GM21526 (cell line): ENCODE data around the gene MRC1.

Experiments
- ATAC-seq: cut with Tn5 transposase; IDR thresholded peaks from one replicate; pipeline ENCODE4 v1.9.1; 2021; ENCODE audit warnings: moderate library complexity; ENCODE audit not compliant: unreplicated experiment, low FRiP score

The MRC1 gene

DNA sequence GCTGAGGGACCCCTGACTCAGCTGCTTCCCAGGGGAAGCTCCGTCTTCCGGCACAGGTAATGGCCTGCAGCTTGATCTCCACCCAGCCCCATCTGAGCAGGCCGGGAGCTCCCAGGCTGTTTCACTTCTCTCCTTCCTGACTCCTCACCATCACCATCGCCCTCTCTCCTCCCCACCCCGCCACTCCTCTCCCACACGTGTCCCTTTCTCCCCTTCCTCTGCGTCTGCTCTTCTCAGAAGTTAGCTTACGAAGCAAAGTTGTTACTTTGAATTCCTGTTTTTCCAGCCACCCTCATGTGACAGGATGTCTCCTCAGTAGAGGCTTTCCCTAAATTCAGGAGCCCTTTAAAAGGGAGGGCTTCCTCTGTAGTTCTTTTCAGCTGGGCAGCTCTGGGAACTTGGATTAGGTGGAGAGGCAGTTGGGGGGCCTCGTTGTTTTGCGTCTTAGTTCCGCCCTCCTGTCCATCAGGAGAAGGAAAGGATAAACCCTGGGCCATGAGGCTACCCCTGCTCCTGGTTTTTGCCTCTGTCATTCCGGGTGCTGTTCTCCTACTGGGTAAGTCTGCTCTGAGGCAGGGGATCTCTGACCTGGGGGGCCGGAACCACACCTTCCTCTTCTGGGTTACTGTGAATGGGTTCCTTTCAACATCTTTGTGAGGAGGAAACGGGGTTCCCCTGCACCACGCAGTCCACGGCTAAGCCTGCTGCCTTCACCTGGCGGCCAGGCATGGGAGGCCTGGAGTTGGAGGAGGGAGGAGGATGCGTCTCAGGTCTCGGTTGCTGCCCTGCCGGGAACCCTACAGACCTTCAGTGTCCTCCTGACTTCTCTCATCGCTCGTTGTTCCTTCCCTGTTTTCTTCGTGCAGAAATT lies at the start of gene MRC1:
TSS of gene MRC1 (plus strand) at position 378 of the 871 bp plus-strand sequence. CDS start at position 496, 118 bp downstream.
- no peak for ATAC-seq

DNA sequence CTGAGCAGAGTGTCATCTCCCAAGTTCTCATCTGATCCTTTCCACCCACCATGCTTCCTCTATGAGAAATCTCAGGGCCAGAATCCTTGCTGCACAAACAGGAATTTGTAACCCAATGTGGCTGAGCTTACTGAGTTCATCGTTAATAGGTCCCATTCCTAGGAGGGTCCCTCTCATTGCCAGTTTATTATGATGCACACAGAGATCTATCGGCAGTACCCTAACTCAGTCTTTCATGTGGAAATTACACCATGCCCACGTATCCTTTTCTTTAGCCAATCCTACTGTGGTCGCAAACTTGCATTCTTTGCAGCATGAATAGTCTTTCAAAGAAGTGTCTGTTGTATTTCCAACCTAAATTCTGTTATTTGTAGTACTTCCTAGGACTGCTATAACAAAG lies 45.0 kb upstream of the MRC1 start:
- no peak for ATAC-seq

DNA sequence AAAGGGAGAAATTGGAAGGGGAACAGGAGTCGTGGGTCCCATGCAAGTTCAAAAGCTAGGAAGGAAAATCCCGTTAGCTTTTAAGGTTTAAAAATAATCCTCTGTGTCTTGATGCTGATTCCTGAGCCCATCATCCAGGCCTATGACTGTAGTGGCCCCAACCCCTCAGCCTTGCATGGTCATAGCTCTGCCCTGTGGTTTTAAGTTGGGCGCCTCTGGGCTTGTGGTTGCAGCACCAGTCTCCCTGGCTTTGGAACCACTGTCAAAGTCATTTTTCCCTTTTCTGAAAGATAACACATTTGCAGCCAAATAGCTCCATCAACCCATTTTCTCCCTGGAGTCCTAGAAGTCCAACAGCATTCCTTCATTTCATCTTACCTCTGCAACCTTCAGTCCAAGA lies 43.5 kb upstream of the MRC1 start:
- ATAC-seq = no peak

DNA sequence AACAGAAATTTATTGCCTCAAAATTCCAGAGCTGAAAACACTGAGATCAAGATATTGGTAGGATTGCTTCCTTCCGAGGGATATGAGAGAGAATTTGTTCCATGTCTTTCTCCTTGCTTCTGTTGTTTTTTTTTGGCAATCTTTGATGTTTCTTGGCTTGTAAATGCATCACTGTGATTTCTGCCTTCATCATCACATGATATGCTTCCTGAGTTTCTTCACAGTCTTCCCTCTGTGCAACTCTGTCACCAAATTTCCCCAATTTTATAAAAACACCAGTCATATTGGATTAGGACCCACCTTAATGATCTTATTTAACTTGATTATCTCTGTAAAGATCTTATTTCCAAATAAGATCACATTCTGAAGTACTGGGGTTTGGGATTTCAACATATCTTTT lies 42.4 kb upstream of the MRC1 start:
- ATAC-seq = no peak

DNA sequence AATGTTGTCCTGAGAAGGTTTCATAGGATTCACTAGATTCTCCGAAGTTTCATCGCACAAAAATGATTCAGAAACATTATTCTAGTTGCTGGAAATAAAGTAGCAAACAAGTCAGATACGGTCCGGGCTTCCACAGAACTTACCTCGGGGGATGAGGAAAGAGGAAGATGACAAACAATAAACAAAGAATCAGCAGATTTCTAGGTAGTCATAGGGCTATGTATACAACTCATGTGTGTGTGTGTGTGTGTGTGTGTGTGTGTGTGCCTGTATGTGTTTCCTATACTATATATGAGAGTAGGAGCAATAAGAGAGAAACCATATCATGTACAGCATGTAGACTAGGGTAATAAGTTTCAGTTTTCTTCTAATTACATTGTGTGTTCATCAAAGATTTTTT lies 40.7 kb upstream of the MRC1 start:
- ATAC-seq = no peak

DNA sequence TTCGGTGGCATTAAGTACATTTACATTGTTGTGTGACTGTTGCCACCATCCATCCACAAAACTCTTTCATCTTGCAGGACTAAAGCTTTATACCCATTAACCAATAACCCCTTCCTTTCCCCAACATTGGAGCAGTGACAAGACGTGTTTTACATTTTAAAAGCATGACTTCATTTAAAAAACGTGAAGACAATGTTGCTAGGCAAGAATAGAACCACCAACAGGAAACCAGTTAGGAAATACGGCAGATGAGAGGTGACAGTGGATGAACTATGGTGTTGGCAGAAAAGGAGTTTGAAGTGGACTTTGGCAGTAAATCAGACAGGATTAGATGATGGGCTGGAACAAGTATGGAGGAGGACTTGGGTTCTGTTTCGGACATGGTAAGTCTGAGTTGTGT lies 40.2 kb upstream of the MRC1 start:
- no peak for ATAC-seq

DNA sequence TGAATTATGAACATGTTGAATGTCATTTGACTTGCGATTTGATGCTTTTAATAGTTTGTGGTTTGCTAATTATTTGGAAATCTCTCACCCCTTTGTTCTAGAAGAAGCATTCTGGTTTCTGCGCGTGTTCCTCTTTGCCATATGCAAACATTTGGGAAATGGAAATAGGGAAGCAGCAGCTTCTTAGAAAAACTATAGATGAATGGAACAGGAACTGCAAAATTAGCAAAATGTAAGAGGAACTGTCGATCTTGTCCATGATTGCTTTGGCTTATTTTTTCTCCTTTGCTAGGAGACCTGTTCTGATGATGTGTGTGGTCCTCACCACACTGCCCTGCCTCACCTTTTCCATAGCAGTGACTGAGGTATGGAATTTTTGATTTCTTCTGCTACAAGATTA lies 38.1 kb upstream of the MRC1 start:
- no peak for ATAC-seq

DNA sequence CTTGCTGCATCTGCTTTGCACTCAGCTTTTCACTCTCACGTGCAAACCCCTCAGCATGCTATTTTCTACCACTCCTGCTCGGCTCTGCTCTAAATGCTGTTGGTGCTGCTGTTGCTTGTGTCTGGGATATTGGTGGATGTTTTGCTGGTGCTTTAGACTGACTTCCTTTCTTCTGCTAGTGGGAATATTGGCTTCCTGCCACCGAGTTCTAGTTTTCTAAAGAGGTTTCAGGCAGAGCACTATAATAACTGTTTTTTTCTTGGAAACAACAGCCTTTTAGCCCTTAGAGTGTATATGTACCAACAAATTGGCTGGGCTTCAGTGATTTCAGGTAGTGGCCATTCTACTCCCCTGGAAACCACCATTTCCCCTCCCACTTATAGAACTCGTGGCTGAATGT lies 29.4 kb upstream of the MRC1 start:
- ATAC-seq = no peak

DNA sequence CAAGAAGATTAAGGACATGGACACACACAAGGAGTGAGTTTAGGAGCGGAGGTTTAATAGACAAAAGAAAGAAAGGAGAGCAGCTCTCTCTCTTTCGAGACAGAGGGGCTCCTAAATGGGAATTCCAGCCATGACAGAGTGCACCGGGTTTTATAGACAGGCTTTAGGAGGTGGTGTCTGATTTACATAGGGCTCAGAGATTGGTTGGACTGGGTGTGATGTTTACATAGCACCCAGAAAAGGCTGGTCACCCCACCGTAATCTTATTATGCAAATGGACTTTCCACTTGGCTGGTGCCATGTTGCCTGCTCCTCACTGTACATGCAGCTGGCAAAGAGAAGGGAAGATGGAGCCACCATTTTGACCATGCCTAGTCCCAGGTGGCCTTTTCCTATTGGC lies 28.4 kb upstream of the MRC1 start:
- no peak for ATAC-seq

DNA sequence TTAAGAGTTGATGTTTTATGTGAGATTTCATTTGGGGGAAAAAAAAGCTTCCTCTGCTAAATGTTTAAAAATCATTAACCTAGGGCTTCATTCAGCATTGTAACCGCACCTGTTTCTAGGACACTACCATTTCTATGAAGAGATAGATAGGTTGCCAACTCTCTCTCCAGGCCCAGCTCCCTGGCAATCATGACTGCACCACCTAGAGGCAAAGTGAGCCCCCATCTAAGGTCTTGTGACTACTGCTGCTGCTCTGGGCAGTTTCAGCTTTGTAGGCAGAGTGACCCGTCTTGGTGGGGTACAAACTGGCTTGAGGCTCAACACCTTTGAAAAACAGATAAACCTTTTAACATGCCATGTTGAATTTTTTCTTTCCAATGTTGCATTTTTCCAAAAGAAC lies 27.3 kb upstream of the MRC1 start:
- ATAC-seq = no peak

DNA sequence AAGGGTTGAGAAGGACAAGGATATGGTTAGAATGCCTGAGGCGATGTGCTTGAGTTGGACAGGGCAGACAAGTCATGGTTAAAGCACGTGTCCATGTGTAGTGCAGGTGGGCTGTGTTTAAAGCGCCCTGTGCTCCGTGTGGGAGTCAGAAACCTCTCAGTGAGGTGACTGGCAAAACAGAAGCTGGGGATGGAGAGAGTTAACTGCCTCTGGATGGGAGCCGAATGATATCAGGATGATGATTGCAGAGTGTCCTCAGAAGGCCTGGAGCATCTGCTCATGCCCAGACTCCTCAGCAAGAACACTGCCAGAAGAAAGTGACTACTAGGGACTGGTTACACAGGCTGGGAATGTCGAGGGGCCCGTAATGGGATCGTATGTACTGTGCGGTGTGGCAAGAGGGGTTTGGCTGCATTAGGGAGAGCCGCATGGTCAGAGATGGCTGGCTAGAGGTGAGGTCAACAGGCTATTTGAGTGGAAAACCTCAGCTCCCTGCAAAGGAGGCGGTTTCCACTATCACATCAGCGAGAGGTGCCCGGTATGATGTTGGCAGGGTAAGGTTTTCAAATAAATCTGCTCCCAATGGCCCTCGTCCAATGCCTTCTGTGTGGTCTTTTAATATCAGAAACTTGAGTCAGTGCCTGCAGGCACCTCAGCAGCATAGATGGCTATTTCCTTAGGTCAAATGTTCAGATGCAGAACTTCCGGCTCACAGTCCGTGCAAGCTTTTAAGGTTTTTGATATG lies 26.1 kb upstream of the MRC1 start:
- no peak for ATAC-seq

DNA sequence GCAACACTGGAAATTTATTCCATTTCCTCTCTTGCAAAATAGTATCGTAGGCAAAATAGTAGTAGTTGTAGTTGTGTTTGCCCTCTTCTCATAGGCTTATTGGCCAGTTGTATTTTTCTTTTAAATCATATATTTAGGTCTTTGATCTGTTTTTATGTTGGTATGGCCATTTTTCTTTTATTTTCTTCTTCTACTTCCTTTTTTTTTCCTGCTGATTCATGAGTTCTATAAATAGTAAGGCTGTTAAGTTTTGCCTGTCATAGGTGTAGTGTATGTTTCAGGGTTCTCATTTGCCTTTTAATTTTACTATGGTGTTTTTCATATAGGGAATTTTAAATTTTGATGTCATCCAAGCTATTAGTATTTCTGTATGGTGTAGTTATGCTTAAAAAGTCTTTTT lies 25.4 kb upstream of the MRC1 start:
- ATAC-seq = no peak

DNA sequence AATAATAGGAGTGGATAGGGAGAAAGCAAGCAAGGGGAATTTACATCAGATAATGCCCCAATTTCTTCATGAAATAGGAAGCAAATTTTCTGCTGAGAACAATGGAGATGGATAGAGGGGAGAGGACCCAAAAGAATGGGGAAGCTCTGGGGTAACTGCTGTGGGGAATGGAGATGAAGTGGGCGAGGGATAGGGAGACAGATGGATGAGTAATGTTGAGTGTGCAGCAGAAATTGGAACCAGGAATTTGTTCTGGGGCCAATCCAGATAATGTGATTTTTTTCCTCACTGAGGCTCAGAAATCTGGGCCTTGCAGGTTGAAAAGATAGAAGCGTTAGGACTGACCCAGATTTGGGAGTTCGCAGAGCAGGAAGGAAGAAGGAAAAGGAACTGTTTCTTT lies 24.5 kb upstream of the MRC1 start:
- no peak for ATAC-seq

DNA sequence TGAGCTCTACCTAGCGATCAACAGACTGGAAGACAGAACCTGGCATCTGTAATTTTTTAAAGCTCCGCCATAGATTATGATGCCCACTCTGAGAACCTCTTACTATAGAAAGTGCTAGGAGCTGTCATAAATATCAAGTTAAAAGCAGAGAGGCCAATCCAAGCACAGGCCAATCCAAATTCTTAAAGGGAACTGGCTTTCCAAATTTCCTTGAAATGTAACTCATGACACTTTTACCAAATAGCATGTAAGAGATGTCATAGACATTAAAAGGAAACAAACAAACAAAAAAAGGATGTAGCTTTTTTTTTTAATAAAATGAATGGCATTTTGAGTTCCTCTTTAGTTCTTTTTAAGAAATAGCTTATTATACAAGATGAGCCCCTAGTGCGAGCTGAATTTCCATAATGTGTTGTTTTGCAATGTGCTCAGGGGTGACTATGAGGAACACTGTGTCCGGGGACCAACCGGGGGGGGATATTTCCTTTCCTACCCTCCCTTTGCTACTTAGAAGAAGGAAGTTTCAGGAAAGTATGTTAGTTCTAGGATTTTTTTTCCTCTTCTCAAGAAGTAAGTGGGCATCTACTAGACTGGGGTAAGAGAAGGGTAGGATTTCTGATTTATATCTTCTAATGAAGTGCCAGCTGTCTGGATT lies 23.7 kb upstream of the MRC1 start:
- no peak for ATAC-seq

DNA sequence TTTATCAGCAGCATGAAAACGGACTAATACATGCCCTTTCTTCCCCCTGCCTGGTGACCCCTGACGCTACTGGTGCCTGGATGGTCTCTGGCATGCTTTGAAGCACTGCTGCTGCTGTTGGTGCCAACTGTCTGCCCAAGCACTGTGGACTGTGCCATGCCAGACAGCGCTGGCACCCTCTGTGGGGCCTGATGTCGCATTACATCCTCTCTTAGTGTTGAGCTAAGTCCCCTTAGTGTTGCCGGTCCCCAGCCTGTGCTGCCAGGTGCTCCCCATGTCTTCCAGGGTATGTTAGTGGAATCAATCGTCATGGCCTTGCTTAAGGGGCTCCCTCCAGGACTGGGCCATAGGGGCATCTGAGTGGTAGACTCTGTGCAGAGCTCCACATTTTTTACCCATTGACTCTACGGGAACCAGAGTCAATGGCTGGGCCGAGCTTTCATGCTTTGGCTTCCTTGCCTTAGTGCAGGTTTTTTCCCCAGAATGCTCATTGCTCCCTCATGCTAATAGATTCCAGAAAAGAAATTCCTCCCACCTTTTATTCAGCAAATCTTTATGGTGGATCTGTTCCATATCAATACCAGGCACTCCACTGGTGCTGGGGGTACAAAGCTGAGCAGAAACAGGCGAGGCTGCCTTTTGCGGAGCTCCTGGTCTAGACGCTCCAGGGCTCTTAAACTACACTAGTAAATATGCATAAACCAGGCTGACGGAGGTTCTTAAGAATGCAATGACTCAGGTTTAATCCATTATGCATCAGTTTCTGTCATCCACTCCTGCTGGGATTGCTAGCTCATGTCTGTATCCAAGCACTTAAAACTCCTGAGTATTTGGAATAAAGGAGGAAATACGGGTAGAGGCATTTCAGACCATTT lies 21.8 kb upstream of the MRC1 start:
- no peak for ATAC-seq

DNA sequence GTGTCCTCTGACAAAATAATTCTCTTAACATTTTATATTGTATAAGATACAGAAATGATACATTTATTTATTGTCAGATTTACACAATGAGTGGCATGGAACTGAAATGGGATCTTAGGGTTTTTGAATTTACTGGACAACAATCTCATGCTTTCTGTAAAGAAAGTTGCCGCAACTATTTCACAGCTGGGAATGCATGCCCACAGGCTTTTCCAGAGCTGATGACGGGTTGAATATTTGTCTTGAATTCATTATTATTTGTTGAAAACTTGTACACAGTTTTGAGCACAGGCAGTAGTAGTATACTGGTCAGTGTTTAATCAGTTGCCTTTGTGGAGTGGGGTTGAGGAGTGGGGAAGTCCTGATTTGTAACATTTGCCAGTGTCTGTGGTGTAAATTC lies 20.5 kb upstream of the MRC1 start:
- no peak for ATAC-seq

DNA sequence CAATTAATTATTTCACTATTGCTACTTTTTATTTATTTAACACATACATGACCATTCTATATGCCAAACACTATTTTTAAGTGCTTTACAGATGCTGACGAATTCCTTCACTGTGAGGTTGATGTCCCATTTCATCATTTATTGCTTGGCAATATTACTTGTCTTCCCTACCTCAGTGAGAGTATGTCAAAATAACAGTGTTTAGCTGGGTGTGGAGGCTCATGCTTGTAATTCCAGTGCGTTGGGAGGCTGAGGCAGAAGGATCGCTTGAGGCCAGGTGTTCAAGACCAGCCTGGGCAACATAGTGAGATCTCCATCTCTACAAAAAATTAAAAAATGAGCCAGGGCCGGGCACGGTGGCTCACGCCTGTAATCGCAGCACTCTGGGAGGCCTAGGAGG lies 19.8 kb upstream of the MRC1 start:
- ATAC-seq = no peak

DNA sequence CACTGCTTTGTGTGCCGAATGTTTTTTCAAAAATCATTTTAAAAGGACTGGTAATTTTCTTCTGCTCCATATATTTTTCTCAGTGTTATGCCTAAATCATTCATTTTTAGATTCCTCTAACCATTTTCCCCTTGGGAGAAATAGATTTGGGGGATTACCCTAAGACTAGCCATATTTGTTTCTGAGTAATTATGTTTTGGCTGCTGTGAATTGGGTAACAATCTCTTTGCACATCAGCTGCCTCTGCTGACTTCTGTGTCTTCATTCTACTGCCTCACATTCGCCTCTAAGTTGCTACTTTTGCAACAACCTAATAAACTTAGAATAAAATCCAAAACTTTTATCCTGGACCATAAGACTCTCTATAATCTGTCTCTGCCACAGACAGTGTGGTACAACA lies 18.5 kb upstream of the MRC1 start:
- no peak for ATAC-seq

DNA sequence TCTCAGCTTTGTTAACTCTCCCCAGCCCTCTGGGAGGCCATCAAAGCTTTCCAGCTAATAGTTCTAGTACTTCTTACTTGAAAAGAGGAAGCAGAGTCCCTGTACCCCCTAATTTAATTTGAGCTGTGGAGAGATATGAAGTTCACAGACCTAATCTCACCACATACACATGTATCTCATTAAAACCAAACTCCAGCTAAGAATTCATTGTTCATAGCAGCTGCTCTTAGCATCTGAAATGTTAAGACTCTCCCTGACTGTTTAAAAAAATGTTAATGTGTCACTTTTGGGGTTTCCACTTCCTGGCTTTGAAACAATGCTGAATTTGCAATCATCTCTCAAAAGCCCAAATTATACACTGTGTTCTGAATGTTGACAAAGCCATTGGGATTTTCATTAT lies 16.2 kb upstream of the MRC1 start:
- ATAC-seq = no peak

DNA sequence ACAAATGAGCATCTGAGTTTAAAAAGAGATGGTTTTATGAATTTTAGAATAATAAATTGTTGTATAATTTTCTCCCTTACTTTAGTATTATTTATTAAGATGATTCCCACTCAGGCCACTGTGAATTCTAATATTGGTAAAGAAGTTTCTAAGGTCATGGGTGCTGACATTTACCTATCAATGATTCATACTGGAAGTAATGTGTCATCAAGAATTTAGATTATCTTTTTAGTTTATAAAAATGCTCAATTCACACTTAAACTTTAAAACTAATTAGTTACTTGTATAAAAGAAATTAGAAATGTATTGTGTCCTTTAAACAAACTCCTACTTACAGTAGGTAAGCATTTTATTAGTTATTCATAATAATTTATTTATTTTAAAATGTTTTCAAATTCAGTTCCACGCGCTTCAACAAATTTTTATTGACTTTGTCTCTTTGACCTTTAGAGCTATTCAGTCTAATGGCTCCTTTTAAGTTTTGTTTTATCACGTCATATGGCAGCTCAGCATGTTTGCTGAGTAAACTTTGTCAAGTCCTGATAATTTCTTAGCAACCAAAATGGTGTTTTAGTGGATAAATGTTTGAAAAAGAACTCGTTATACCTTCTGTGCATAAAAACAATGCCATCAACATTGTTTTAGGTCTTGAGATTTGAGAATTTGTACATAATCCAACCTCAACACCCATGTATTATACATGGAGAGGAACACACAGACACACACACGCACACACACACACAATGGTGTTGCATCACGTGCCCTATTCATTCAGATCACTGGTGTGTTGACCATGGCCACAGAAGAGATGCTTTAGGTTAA lies 15.1 kb upstream of the MRC1 start:
- no peak for ATAC-seq
